ENCODE data around the gene COQ5.

- TF ChIP-seq CTCF (tag by site-specific recombination; IDR thresholded peaks at IDR 0.05) (no peak), ZBTB7A (tag by site-specific recombination; IDR thresholded peaks at IDR 0.05; ENCODE audit: low read depth) (no peak), ZNF561 (tag by site-specific recombination; IDR thresholded peaks at IDR 0.05; ENCODE audit: borderline replicate concordance) (no peak), ZNF513 (tag by site-specific recombination; IDR thresholded peaks at IDR 0.05) (no peak), TCF7L2 (IDR thresholded peaks at IDR 0.05; ENCODE audit: borderline replicate concordance, low read depth, low read length) (no peak), ZSCAN30 (tag by site-specific recombination; IDR thresholded peaks at IDR 0.05) (no peak), MZF1 (tag by site-specific recombination; IDR thresholded peaks at IDR 0.05; ENCODE audit: borderline replicate concordance) (no peak), ZNF202 (tag by site-specific recombination; IDR thresholded peaks at IDR 0.05; ENCODE audit: borderline replicate concordance) (no peak), ZIC2 (tag by site-specific recombination; IDR thresholded peaks at IDR 0.05) (no peak), ZBTB44 (tag by site-specific recombination; IDR thresholded peaks at IDR 0.05) (no peak)
- TF ChIP-seq, protein P1, sequence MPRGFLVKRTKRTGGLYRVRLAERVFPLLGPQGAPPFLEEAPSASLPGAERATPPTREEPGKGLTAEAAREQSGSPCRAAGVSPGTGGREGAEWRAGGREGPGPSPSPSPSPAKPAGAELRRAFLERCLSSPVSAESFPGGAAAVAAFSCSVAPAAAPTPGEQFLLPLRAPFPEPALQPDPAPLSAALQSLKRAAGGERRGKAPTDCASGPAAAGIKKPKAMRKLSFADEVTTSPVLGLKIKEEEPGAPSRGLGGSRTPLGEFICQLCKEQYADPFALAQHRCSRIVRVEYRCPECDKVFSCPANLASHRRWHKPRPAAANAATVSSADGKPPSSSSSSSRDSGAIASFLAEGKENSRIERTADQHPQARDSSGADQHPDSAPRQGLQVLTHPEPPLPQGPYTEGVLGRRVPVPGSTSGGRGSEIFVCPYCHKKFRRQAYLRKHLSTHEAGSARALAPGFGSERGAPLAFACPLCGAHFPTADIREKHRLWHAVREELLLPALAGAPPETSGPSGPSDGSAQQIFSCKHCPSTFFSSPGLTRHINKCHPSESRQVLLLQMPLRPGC (tag by site-specific recombination; IDR thresholded peaks at IDR 0.05) = no peak
Observed at GRCh38 chr12:120495186-120495730, 33.7 kb downstream of the COQ5 start.
